ENCODE results near the gene SCGN.

SCGN gene

GRCh38 chr6:25685896-25686295 is 33.9 kb downstream of the SCGN start:
- DNase-seq (ENCODE audit: low read depth in 2 of 2): no peak

- no peak for DNase-seq (ENCODE audit: low read depth in 2 of 2)
These were observed 34.8 kb downstream of the SCGN start for GRCh38 chr6:25686856-25687255.

DNA sequence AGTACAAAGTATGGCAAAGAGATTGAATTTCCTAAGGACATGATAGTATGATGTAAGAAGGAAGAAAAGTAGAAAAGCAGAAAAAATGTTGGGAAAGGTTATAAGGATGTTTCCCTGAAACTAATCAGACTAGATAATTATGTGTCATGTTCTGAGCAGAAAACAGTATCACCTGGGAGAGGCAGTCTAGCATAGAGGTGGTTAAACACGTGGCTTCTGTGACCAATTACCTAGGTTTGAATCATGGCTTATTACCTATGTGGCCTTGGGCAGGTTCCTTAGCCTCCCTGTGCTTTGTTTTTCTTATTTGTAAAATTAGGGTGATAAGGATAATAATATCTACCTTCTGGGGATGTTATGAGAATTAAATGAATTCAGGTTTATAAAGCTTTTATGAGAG is 38.0 kb downstream of the SCGN start:
- no peak for DNase-seq (ENCODE audit: low read depth in 2 of 2)

DNA sequence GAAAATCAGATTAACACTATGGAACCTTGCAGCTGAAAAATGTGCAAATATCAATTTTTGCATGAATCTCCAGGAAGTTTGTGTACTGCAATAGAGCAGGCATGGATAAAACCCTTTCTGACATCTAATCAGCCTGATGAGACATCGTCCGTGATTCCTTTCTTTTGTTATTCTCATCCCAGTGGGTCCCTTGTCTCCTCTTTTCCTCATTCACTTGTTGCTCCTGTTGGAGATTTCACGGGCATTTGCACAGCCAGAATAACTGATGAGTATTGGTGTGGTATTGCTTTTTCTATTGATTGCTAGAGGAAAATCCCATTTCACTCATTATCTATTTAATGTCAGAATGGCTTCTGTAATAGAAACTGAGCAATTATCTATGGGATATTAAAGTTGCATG is 39.9 kb downstream of the SCGN start:
- no peak for DNase-seq (ENCODE audit: low read depth in 2 of 2)

DNA sequence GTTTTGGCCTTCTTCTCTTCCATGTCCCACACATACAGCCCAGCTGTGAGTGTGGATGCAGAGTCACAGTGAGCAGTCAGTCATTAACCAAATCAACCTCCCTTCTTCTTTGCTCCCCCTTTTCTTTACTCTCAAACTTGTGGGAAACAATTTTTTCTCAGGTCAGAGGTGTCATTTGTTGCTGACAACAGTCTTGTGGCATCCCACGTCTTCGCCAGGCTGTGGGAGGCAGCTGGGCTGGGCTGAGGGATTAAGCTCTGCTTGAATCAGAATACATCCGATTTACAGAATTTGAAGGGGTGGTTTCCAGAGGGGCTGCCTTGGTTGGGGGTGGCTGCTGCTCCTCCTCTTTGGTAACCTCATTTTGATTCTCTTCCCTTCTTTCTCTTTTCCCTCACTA is 40.5 kb downstream of the SCGN start:
- DNase-seq (ENCODE audit: low read depth in 2 of 2): no peak

DNA sequence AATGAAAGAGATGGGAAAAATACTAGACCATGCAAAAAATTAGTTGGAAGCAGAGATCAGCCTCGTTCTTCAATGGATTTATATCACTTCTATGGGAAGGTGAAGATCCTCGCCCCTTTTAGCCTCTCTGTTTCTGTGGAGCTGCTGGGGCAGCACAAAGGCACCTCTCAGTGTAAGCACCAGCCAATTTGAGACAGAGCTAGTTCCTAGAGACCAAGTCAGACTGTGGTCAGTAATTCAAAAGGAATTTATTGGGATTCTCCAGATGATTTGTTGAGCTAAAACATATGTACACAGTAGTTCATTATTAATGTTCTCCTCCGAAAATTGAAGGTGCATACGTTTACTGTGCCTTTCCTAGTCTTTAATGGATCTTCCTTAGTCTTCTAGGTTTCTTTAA is 42.4 kb downstream of the SCGN start:
- no peak for DNase-seq (ENCODE audit: low read depth in 2 of 2)

- DNase-seq (ENCODE audit: low read depth in 2 of 2): no peak
These were observed 43.7 kb downstream of the SCGN start for GRCh38 chr6:25695671-25696070.

- DNase-seq (ENCODE audit: low read depth in 2 of 2): no peak
These were observed 45.7 kb downstream of the SCGN start for GRCh38 chr6:25697537-25698340.

DNA sequence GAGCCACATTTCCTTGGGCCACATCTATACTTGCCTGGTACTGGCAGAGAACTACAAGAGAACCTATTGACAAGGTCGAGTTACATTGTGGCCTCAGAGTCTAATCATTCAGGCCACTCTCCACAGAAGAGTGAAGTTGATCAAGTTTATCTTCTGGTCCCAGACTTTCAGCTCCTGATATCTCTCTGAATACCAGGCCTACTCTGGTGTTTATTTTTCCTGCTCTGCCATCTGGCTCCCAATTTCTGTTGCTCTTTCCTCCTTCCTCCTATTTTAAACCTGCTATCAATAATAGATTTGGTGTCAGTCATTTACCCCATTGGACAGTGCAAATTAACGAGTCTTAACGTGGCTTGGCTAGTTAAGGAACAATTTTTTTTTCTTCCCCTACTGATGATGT is 46.6 kb downstream of the SCGN start:
- no peak for DNase-seq (ENCODE audit: low read depth in 2 of 2)

DNA sequence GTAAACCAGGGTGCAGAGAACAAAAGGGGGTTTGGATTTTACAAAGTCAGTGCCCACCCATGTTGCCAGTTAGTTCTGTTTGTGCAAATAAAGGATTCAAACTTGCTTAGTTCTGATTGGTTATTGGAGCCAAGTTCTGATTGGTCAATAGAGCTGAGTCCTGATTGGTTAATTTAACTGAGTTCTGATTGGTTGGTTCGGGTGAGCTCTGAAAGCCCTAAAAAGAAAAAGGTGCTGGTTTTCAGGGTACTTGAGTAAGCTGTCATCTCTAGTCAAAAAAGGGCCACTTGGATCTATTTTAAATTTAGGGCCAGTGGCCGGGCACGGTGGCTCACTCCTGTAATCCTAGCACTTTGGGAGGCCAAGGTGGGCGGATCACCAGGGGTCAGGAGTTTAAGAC is 47.6 kb downstream of the SCGN start:
- DNase-seq (ENCODE audit: low read depth in 2 of 2): no peak

GRCh38 chr6:25700761-25701160 is 48.7 kb downstream of the SCGN start:
- no peak for DNase-seq (ENCODE audit: low read depth in 2 of 2)

DNA sequence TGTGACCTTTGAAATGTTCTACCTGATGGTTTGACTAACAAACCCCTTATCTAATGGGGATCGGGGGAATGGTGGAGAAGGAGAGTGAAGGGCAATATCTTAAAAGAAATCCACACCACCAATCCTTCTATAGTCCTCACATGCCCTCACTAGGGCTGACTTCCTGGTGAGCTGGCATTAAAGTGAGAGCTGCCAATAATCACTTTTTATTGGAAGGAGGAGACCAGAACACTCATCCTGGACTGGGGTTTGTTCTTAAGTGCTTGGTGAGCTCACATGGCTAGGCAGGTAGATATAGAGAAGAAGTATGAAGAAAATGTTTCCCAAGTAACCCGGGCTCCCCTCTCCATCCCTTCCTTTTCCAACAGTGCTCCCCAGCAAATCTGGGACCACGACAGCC is 49.8 kb downstream of the SCGN start:
- DNase-seq (ENCODE audit: low read depth in 2 of 2): no peak

DNA sequence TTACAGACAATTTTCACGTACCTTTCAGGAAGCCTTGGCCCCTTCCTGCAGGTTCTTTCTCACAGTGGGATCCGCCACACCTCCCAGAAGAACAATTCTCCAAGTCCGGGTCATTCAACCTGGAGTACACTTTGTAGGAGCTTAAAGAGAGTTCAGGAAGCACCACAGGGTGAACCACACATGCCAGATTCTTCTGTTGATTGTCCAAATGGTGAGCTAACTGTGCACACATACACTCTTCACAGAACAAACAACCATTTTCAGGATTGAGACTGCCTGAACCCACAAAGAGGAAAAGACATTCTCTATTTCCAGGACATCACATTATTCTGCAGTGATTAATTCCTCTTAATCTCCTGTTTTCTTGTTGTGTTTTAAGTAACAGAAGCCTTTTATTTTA is 51.0 kb downstream of the SCGN start:
- no peak for DNase-seq (ENCODE audit: low read depth in 2 of 2)

DNA sequence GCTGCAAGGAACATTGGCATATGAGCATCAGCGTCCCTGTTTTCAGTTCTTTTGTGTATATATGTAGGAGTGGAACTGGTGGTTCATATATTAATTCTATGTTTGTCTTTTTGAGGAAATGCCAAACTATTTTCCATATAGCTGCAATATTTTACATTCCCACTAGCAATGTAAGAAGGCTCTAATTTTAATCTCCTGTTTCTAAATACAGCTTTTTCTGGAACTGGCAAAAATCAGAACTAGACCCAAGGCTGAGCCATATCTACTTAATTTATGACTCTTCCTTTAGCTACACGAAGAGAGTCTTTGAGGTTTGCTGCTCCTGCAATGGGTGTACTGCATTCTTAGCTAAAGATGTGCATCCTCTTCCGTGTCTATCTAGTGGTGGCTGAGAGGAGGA is 52.0 kb downstream of the SCGN start:
- no peak for DNase-seq (ENCODE audit: low read depth in 2 of 2)

- DNase-seq (ENCODE audit: low read depth in 2 of 2): no peak
These were observed 54.4 kb downstream of the SCGN start for GRCh38 chr6:25706314-25707014.

GRCh38 chr6:25709761-25710160 is 57.7 kb downstream of the SCGN start:
- no peak for DNase-seq (ENCODE audit: low read depth in 2 of 2)

GRCh38 chr6:25710287-25710686 is 58.3 kb downstream of the SCGN start:
- no peak for DNase-seq (ENCODE audit: low read depth in 2 of 2)

GRCh38 chr6:25713824-25714223 is 61.8 kb downstream of the SCGN start:
- DNase-seq (ENCODE audit: low read depth in 2 of 2): no peak

DNA sequence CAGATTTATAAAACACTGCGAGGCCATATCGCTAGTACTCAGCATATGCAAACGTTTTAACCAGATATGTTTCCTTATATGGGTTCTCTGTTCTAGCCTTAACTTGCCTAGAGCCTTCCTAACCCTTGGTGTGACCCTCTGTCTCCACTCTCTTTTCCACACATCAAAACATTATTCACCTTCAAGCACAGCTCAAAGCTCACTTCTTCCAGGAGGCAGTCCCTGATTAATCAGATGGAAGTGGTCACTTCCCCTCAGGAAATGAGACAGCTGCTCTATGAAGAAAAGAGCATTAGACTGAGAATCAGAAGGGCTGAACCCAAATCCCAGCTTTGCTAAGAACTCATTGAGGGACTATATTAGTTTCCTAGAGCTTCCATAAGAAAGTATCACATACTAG is 62.8 kb downstream of the SCGN start:
- no peak for DNase-seq (ENCODE audit: low read depth in 2 of 2)

DNA sequence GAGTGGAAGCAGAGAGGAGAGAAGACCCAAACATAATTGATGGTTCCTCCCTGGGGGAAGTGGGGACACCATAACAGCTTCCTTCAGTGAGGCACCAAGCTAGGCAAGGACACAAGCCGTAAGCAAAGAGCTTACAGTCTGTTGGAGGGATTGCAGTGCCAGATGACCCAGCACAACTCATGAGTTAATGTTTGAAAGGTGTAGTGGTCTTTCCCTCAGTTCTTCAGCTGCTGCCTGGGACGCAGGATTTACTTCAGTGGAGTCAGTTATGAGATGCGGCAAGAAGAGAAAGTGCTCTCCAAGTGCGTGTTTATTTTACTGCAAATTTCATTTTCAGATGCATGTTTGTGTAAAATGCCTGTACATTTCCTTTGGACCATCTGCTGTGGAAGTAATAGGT is 63.8 kb downstream of the SCGN start:
- no peak for DNase-seq (ENCODE audit: low read depth in 2 of 2)

DNA sequence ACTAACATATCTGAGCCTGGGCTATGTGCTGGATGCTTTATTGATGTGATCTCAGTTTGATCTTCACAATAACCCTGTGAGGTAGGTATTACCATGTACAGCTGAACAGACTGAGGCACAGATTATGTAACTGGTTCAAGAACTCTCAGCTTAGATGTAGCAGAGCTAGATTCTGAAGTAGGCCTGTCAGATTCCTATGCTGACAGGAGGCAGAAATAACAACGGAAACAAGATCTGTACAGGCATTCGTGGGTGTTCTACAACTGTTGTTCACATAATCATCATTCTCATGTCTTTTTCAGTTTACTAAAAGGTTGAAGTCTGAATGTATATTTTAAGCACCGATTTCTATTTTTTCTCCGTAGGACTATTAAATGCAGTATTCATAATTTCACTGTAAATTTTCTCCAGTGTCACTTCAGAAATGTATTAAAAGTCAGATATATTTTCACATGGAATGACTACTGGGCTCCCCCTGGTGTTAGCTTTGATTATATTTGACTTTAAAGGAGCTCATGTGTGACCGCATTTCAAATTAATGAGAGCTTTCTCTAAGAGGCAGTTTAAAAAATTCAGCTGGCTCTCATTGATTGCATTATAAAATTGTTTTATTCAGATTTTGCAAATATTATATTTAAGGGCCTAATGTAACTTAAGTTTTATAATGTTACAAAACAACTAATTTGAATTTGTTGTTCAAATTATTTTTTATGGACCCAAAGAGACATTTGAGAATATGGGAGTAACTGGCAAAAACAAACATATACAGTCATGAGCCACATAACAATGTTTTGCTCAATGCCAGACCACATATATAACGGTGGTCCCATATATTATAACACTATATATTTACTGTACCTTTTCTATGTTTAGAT is 66.1 kb downstream of the SCGN start:
- no peak for DNase-seq (ENCODE audit: low read depth in 2 of 2)

DNA sequence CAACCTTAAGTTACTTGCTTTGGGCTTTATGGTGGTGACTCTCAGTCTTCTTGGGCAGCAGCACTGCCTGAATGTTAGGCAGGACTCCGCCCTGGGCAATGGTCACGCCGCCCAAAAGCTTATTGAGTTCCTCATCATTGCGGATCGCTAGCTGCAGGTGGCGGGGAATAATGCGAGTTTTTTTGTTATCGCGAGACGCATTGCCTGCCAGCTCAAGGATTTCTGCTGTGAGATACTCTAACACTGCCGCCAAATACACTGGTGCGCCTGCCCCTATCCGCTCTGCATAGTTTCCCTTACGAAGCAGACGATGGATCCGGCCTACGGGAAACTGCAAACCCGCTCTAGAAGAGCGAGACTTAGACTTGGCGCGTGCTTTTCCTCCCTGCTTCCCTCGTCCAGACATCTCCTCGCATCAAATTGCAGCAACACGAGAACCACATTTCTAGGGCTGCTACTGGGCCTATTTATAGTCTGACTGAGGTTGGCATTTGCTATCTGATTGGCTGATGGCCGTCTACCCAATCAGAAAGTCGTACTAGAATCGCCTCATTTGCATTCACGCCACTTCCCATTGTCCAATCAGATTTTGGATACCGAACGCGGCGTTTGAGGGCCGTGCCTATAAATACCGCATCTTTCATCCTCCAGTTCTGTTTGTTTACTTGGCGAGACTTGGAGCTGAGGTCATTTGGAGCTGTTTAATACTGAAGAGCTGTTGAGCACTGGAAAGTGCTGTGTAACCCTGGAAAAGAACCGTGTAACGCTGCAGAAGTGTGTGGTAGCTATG is 74.3 kb downstream of the SCGN start:
- no peak for DNase-seq (ENCODE audit: low read depth in 2 of 2)

Measured in stimulated activated CD8-positive, alpha-beta memory T cell treated with anti-CD3 and anti-CD28 coated beads, Interleukin-2, amount 100 ng/mL, for 1 hour (primary cell).